Natural killer cell (primary cell): Measurements from ENCODE around the gene ZDHHC18. TPM values are rescaled to one million over a fixed set of nuclear protein-coding genes. Genes with fewer than 3 reads are reported as not detected.
"Not testable (repeated sequence)": the region's sequence is repeated elsewhere in the genome, so short reads cannot be mapped to it uniquely, and the experiment has no call there.

ENCODE experiments used
- ATAC-seq, 3 donors: fragments of 150-1000 bp in 2 of 3; fragments of 200-7000 bp in 1 of 3; cut with Tn5 transposase; 1 replicate in 1 of 3; 2 replicates in 2 of 3; pipeline ENCODE4 v1.10.0; 2021; ENCODE audit warnings: mild to moderate bottlenecking in 2 of 3, moderate library complexity in 2 of 3
- DNase-seq, 2 donors: peaks; one replicate each; pipeline versions ENCODE4 v3.0.0 to v3.0.0-alpha.2; 2013 to 2021; ENCODE audit warnings: mixed read lengths in 1 of 2
- H3K27ac ChIP-seq: one replicate; pipeline ENCODE4 v1.5.1; 2013; ENCODE audit warnings: mild to moderate bottlenecking, low read length
- H3K27me3 ChIP-seq: one replicate; pipeline ENCODE4 v1.6.1; 2013; ENCODE audit warnings: low read length; ENCODE audit not compliant: control insufficient read depth, insufficient read depth
- H3K36me3 ChIP-seq: one replicate; pipeline ENCODE4 v1.6.1; 2013; ENCODE audit warnings: low read length; ENCODE audit not compliant: control insufficient read depth, insufficient read depth
- H3K4me1 ChIP-seq: one replicate; pipeline ENCODE4 v1.6.1; 2013; ENCODE audit warnings: low read length; ENCODE audit not compliant: control insufficient read depth, insufficient read depth
- H3K4me3 ChIP-seq: one replicate; pipeline ENCODE4 v1.5.1; 2013; ENCODE audit warnings: low read length
- H3K9me3 ChIP-seq: one replicate; pipeline ENCODE4 v1.6.1; 2013; ENCODE audit warnings: low read length; ENCODE audit not compliant: control insufficient read depth, insufficient read depth
- H3K27ac Mint-ChIP-seq, 2 donors: one replicate each; pipeline ENCODE4 v1.8.0; 2022; ENCODE audit warnings: mild to moderate bottlenecking in 2 of 2, mixed read lengths in 2 of 2, moderate library complexity in 1 of 2
- H3K27me3 Mint-ChIP-seq, 2 donors: one replicate each; pipeline ENCODE4 v1.8.0; 2022; ENCODE audit warnings: low read depth in 2 of 2, mixed read lengths in 2 of 2
- H3K36me3 Mint-ChIP-seq: one replicate; pipeline ENCODE4 v1.8.0; 2022; ENCODE audit warnings: mixed read lengths
- H3K4me1 Mint-ChIP-seq, 2 donors: one replicate each; pipeline ENCODE4 v1.8.0; 2022; ENCODE audit warnings: mixed read lengths in 2 of 2
- H3K4me3 Mint-ChIP-seq: one replicate; pipeline ENCODE4 v1.8.0; 2022; ENCODE audit warnings: mild to moderate bottlenecking, moderate library complexity, mixed read lengths
- H3K9me3 Mint-ChIP-seq, 2 donors: one replicate each; pipeline ENCODE4 v1.8.0; 2022; ENCODE audit warnings: mixed read lengths in 2 of 2
- WGBS: methylation state at CpG from one replicate; pipeline ENCODE4 v1.1.7; 2013; ENCODE audit warnings: missing lambda C conversion rate; ENCODE audit not compliant: insufficient coverage; 5-methylcytosine and 5-hydroxymethylcytosine counted together
- intact Hi-C: fragments of 100-400 bp; cut with micrococcal nuclease; formaldehyde crosslinking; loops from one replicate; pipeline ENCODE4 v1.14.2; 2022
- total RNA-seq, 4 donors: library from RNA; stranded (reverse); fragments of 120-200 nt in 1 of 4; gene quantifications; one replicate each; pipeline versions ENCODE4 v1.2.3 to v1.2.4, GENCODE V29; 2013 to 2022
- TF ChIP-seq, protein P1 (sequence below): fragments of 200-600 bp; IDR thresholded peaks from one replicate; pipeline ENCODE4 v1.8.0; 2022; ENCODE audit warnings: antibody characterized with exemption

ZDHHC18 gene
- total RNA-seq, 3 donors from 2014 or later (not counting 1 experiment from before 2014, with no cell fraction given) = 70.0 to 74.6 (median 72.3) TPM

DNA sequence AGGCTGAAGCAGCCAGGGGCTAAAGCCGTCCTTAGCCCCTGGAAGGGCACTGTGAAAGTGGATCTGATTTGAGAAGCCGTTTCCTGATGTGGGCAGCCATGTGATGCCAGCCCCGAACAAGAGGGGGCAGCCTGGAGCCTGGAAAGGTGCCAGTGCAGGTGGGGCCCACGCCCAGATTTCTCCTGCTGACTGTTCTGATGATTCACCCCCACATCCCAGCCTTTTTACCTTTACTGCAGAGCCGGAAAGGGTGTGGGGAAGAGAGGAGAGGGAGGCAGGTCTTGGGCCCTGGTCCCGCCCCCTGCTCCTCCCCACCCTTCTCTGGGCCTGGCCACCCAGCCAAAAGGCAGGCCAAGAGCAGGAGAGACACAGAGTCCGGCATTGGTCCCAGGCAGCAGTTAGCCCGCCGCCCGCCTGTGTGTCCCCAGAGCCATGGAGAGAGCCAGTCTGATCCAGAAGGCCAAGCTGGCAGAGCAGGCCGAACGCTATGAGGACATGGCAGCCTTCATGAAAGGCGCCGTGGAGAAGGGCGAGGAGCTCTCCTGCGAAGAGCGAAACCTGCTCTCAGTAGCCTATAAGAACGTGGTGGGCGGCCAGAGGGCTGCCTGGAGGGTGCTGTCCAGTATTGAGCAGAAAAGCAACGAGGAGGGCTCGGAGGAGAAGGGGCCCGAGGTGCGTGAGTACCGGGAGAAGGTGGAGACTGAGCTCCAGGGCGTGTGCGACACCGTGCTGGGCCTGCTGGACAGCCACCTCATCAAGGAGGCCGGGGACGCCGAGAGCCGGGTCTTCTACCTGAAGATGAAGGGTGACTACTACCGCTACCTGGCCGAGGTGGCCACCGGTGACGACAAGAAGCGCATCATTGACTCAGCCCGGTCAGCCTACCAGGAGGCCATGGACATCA is 36.5 kb downstream of the ZDHHC18 start, which contains the start of gene SFN:
Gene SFN, plus strand, starts transcription at position 369 of the 904 bp plus-strand sequence. Its CDS starts 64 bp downstream, at position 433.
- Histone ChIP-seq H3K9me3 (no peaks in the 10 kb centered on the region), H3K27ac (no peak within 1 kb of the TSS), H3K4me1 (peaks cover 24% of the 10 kb centered on the region), H3K27me3 (no peaks in the 10 kb centered on the region), H3K36me3 (no peaks in the 10 kb centered on the region), H3K4me3 (no peak within 1 kb of the TSS)
- TF ChIP-seq, protein P1, sequence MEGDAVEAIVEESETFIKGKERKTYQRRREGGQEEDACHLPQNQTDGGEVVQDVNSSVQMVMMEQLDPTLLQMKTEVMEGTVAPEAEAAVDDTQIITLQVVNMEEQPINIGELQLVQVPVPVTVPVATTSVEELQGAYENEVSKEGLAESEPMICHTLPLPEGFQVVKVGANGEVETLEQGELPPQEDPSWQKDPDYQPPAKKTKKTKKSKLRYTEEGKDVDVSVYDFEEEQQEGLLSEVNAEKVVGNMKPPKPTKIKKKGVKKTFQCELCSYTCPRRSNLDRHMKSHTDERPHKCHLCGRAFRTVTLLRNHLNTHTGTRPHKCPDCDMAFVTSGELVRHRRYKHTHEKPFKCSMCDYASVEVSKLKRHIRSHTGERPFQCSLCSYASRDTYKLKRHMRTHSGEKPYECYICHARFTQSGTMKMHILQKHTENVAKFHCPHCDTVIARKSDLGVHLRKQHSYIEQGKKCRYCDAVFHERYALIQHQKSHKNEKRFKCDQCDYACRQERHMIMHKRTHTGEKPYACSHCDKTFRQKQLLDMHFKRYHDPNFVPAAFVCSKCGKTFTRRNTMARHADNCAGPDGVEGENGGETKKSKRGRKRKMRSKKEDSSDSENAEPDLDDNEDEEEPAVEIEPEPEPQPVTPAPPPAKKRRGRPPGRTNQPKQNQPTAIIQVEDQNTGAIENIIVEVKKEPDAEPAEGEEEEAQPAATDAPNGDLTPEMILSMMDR = no peak
- WGBS = 91% methylated on average over 36 of the region's 37 CpGs
- Mint-ChIP-seq H3K27me3 (no peaks in the 10 kb centered on the region), H3K27ac (no peak within 1 kb of the TSS), H3K4me1 (peaks cover 8 to 18% of the 10 kb centered on the region in 2 donors), H3K36me3 (no peaks in the 10 kb centered on the region), H3K9me3 (no peaks in the 10 kb centered on the region), H3K4me3 (peak within 1 kb of the TSS; percentile 94)
- ATAC-seq = no peak
- DNase-seq = peak in 1 of 2 donors; percentile 62
- intact Hi-C loops = no loop called here

DNA sequence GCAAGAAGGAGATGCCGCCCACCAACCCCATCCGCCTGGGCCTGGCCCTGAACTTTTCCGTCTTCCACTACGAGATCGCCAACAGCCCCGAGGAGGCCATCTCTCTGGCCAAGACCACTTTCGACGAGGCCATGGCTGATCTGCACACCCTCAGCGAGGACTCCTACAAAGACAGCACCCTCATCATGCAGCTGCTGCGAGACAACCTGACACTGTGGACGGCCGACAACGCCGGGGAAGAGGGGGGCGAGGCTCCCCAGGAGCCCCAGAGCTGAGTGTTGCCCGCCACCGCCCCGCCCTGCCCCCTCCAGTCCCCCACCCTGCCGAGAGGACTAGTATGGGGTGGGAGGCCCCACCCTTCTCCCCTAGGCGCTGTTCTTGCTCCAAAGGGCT is 37.2 kb downstream of the ZDHHC18 start:
- peak overlapping the region; percentile 94 for H3K4me3 Mint-ChIP-seq
- H3K9me3 Mint-ChIP-seq = no peaks in the 10 kb centered on the region
- H3K36me3 Mint-ChIP-seq = no peaks in the 10 kb centered on the region
- peaks cover 24% of the 10 kb centered on the region for H3K4me1 ChIP-seq
- no peaks in the 10 kb centered on the region for H3K36me3 ChIP-seq
- H3K27me3 Mint-ChIP-seq = no peaks in the 10 kb centered on the region
- peaks cover 8 to 18% of the 10 kb centered on the region in 2 donors for H3K4me1 Mint-ChIP-seq
- DNase-seq = no peak
- no peak overlapping the region for H3K27ac ChIP-seq
- no peaks in the 10 kb centered on the region for H3K9me3 ChIP-seq
- H3K4me3 ChIP-seq = no peak overlapping the region
- H3K27me3 ChIP-seq = no peaks in the 10 kb centered on the region
- H3K27ac Mint-ChIP-seq = no peak overlapping the region
- TF ChIP-seq, protein P1 = no peak
- ATAC-seq = no peak
- 76% methylated on average over 17 of the region's 20 CpGs for WGBS
- intact Hi-C loops = loop anchor here (1.0 kb wide), 1 partner anchor 15 kb away; no protein-coding TSS in a partner anchor

DNA sequence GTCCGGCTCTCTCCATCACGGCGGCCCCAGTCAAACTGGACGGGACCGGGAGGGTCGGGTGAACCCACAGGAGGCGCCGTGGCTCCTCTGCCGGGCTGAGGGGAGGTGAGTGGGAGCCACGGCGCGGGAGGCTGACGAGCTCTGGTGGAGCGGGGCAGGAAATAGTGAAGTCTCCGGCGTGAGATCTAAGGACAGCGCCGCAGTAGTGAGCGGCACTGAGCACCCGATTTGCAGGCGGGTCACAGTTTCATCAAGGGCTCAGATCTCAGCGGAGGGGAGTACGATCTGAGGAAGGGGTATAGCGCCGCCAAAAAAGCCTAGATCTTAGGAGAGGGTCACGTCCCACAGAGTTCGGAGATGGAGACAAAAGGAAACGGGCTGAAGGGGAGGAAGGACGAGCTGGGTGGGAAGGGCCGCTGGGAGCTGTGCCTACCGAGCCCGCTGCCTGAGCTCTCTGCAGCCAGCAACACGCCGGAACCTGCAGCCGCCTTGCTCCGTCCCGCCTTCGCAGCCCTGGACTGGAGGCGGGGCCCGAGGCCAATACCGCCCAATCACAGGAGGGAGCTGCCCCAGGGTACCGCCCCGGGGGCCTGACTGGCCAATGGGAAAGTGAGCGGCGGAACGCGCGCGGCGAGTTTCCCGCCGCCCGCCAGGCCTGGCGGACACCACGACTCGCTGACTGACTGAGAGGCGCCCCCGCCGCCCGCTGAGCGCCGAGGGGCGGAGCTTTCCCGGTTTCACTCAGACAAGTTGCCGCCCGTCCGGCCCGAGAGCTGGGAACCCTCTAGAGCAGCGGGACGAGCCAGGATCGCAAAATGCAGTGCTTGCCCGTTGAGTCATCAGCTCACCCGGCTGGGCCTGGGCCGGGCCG is 38.4 kb downstream of the ZDHHC18 start:
- Mint-ChIP-seq H3K36me3 (no peaks in the 10 kb centered on the region), H3K27ac (peak overlapping the region; percentile 86 to 91), H3K9me3 (no peaks in the 10 kb centered on the region), H3K4me1 (peaks cover 8 to 18% of the 10 kb centered on the region in 2 donors), H3K4me3 (peak overlapping the region; percentile 94), H3K27me3 (no peaks in the 10 kb centered on the region)
- DNase-seq (peak; percentile 96 to 97), ATAC-seq (peak; percentile 96 to 99 (median 96))
- Histone ChIP-seq H3K27me3 (no peaks in the 10 kb centered on the region), H3K9me3 (no peaks in the 10 kb centered on the region), H3K4me1 (peaks cover 24% of the 10 kb centered on the region), H3K27ac (peak overlapping the region; percentile 75), H3K36me3 (no peaks in the 10 kb centered on the region), H3K4me3 (peak overlapping the region; percentile 88)
- WGBS = under 1% methylated on average over 75 of the region's 75 CpGs
- TF ChIP-seq, protein P1 = no peak
- intact Hi-C loops = loop anchor here (1.0 kb wide), 3 partner anchors 13 to 35 kb away; partner anchors contain the start of genes GPATCH3 and GPN2

DNA sequence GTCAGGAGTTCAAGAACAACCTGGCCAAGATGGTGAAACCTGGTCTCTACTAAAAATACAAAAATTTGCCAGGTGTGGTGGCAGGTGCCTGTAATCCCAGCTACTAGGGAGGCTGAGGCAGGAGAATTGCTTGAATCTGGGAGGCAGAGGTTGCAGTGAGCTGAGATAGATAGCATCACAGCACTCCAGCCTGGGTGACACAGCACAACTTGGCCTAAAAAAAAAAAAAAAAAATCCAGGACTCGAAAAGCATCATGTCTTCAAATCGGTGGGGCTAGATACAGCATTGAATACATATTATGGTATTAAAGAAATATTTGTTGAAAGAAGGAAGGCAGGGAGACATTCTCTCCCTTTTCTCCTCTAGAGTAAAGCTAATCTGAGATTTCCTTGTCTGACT is 46.6 kb downstream of the ZDHHC18 start:
- H3K27me3 Mint-ChIP-seq, ATAC-seq, H3K4me1 Mint-ChIP-seq, H3K4me3 Mint-ChIP-seq, DNase-seq, H3K4me1 ChIP-seq, H3K4me3 ChIP-seq, H3K9me3 ChIP-seq, H3K27ac ChIP-seq, H3K36me3 Mint-ChIP-seq, H3K27me3 ChIP-seq, intact Hi-C loops, H3K27ac Mint-ChIP-seq, H3K9me3 Mint-ChIP-seq: not testable (repeated sequence)
- WGBS = 100% methylated on average over 1 of the region's 2 CpGs
- H3K36me3 ChIP-seq = peaks cover 11% of the 10 kb centered on the region
